Neural progenitor cell (in vitro differentiated cells): ENCODE data around the gene ATP11A. TPM values are rescaled to one million over a fixed set of nuclear protein-coding genes. Genes with fewer than 3 reads are reported as not detected.
A peak's percentile ranks its signal among the peaks of the same experiment; 100 is the strongest.

Experiments
- DNase-seq: peaks from one replicate; pipeline ENCODE4 v3.0.0-alpha.2; 2016; ENCODE audit warnings: low spot score
- H2AFZ ChIP-seq: fragments of 200-600 bp; sonication (generic); replicated peaks from 2 replicates; pipeline ENCODE4 v1.6.1; 2016; ENCODE audit warnings: antibody characterized with exemption
- H3F3A ChIP-seq: fragments of 200-600 bp; sonication (generic); 2 replicates; pipeline ENCODE4 v1.6.1; 2016; ENCODE audit warnings: antibody characterized with exemption, low read depth
- H3K27ac ChIP-seq: fragments of 200-600 bp; sonication (generic); 2 replicates; pipeline ENCODE4 v1.5.1; 2016; ENCODE audit warnings: mild to moderate bottlenecking
- H3K27me3 ChIP-seq: fragments of 200-600 bp; sonication (generic); 2 replicates; pipeline ENCODE4 v1.6.1; 2016; ENCODE audit warnings: mild to moderate bottlenecking, moderate library complexity
- H3K36me3 ChIP-seq: fragments of 200-600 bp; sonication (generic); 2 replicates; pipeline ENCODE4 v1.5.1; 2016
- H3K4me1 ChIP-seq: fragments of 200-600 bp; sonication (generic); 2 replicates; pipeline ENCODE4 v1.6.1; 2016; ENCODE audit warnings: mixed run types
- H3K4me2 ChIP-seq: fragments of 200-600 bp; sonication (generic); 2 replicates; pipeline ENCODE4 v1.6.1; 2016
- H3K4me3 ChIP-seq: fragments of 200-600 bp; sonication (generic); 2 replicates; pipeline ENCODE4 v1.5.1; 2016
- H3K79me2 ChIP-seq: fragments of 200-600 bp; sonication (generic); 2 replicates; pipeline ENCODE4 v1.6.1; 2016; ENCODE audit warnings: low read depth
- H3K9ac ChIP-seq: fragments of 200-600 bp; sonication (generic); 2 replicates; pipeline ENCODE4 v1.6.1; 2016
- H3K9me3 ChIP-seq: fragments of 200-600 bp; sonication (generic); 2 replicates; pipeline ENCODE4 v1.5.1; 2016; ENCODE audit warnings: low read depth
- H4K20me1 ChIP-seq: fragments of 200-600 bp; sonication (generic); 2 replicates; pipeline ENCODE4 v1.6.1; 2016; ENCODE audit warnings: low read depth
- H3K27ac Mint-ChIP-seq: 3 replicates; pipeline ENCODE4 v1.8.0; 2021; ENCODE audit warnings: mixed read lengths
- H3K27me3 Mint-ChIP-seq: 2 replicates; pipeline ENCODE4 v1.8.0; 2022; ENCODE audit warnings: low read depth, mild to moderate bottlenecking, inconsistent platforms, moderate library complexity, mixed read lengths; ENCODE audit not compliant: insufficient read depth
- H3K36me3 Mint-ChIP-seq: 3 replicates; pipeline ENCODE4 v1.8.0; 2021; ENCODE audit warnings: mixed read lengths
- H3K4me1 Mint-ChIP-seq: 3 replicates; pipeline ENCODE4 v1.8.0; 2021; ENCODE audit warnings: mixed read lengths
- H3K4me3 Mint-ChIP-seq: 3 replicates; pipeline ENCODE4 v1.8.0; 2021; ENCODE audit warnings: mild to moderate bottlenecking, moderate library complexity, mixed read lengths
- H3K9me3 Mint-ChIP-seq: 3 replicates; pipeline ENCODE4 v1.8.0; 2020; ENCODE audit warnings: mixed read lengths
- CTCF ChIP-seq: fragments of 200-600 bp; sonication (generic); IDR thresholded peaks from 2 replicates; pipeline ENCODE4 v1.5.1; 2017; ENCODE audit warnings: antibody characterized with exemption, mild to moderate bottlenecking
- EZH2 ChIP-seq: fragments of 200-600 bp; sonication (generic); IDR thresholded peaks from 2 replicates; pipeline ENCODE4 v1.6.1; 2017; ENCODE audit warnings: antibody characterized with exemption, mild to moderate bottlenecking, moderate library complexity
- EZH2phosphoT487 ChIP-seq: fragments of 200-600 bp; sonication (generic); IDR thresholded peaks from 2 replicates; pipeline ENCODE4 v1.6.1; 2017; ENCODE audit warnings: antibody characterized with exemption
- total RNA-seq: library from RNA; depleted of rRNA; stranded (reverse); fragments of >200 nt; gene quantifications from 2 replicates; pipeline ENCODE4 v1.2.3, GENCODE V29; 2015; ENCODE audit warnings: low replicate concordance

The ATP11A gene
- total RNA-seq, 1 donor from 2014 or later, result 12.6 TPM

- H3K4me1 Mint-ChIP-seq, result peaks cover 2% of the 10 kb centered on the region
- Histone ChIP-seq H2AFZ (no peak overlapping the region), H3F3A (no peaks in the 10 kb centered on the region), H3K9me3 (no peaks in the 10 kb centered on the region), H3K9ac (no peak overlapping the region), H4K20me1 (no peaks in the 10 kb centered on the region), H3K4me2 (no peak overlapping the region), H3K4me3 (no peak overlapping the region), H3K27me3 (no peaks in the 10 kb centered on the region), H3K4me1 (no peaks in the 10 kb centered on the region), H3K36me3 (no peaks in the 10 kb centered on the region), H3K27ac (no peak overlapping the region), H3K79me2 (no peaks in the 10 kb centered on the region)
- peaks cover 44% of the 10 kb centered on the region for H3K36me3 Mint-ChIP-seq
- H3K27ac Mint-ChIP-seq, result no peak overlapping the region
- peaks cover 4% of the 10 kb centered on the region for H3K9me3 Mint-ChIP-seq
- H3K4me3 Mint-ChIP-seq, result peak overlapping the region; percentile 24
- no peak for DNase-seq
- no peak for TF ChIP-seq EZH2phosphoT487
- no peak for TF ChIP-seq EZH2
- TF ChIP-seq CTCF, result no peak
- peaks cover 12% of the 10 kb centered on the region for H3K27me3 Mint-ChIP-seq
Observed at GRCh38 chr13:112831801-112832200, 142.0 kb downstream of the ATP11A start.

GRCh38 chr13:112832811-112833210 is 143.0 kb downstream of the ATP11A start:
- Mint-ChIP-seq H3K27ac (peak overlapping the region; percentile 82), H3K36me3 (peaks cover 43% of the 10 kb centered on the region), H3K27me3 (peaks cover 12% of the 10 kb centered on the region)

GRCh38 chr13:112833551-112834257 is 143.9 kb downstream of the ATP11A start:
- no peak overlapping the region for H3K27ac Mint-ChIP-seq
- peaks cover 10% of the 10 kb centered on the region for H3K27me3 Mint-ChIP-seq
- H3K36me3 Mint-ChIP-seq, result peaks cover 37% of the 10 kb centered on the region

More at GRCh38 chr13:112832811-112833210, 143.0 kb downstream of the ATP11A start:
- Histone ChIP-seq H3F3A (no peaks in the 10 kb centered on the region), H3K27ac (no peak overlapping the region), H3K79me2 (no peaks in the 10 kb centered on the region), H3K9ac (no peak overlapping the region), H3K4me2 (no peak overlapping the region), H3K36me3 (no peaks in the 10 kb centered on the region), H2AFZ (no peak overlapping the region), H4K20me1 (no peaks in the 10 kb centered on the region), H3K4me3 (no peak overlapping the region), H3K4me1 (no peaks in the 10 kb centered on the region), H3K27me3 (no peaks in the 10 kb centered on the region), H3K9me3 (no peaks in the 10 kb centered on the region)
- H3K9me3 Mint-ChIP-seq, result peaks cover 4% of the 10 kb centered on the region
- TF ChIP-seq EZH2, result no peak
- no peak for TF ChIP-seq EZH2phosphoT487
- DNase-seq, result no peak
- H3K4me1 Mint-ChIP-seq, result peaks cover 2% of the 10 kb centered on the region
- no peak overlapping the region for H3K4me3 Mint-ChIP-seq

More at GRCh38 chr13:112833551-112834257, 143.9 kb downstream of the ATP11A start:
- Histone ChIP-seq H4K20me1 (no peaks in the 10 kb centered on the region), H3K9me3 (no peaks in the 10 kb centered on the region), H3K4me3 (no peak overlapping the region), H3K4me2 (no peak overlapping the region), H2AFZ (no peak overlapping the region), H3K4me1 (no peaks in the 10 kb centered on the region), H3K27me3 (no peaks in the 10 kb centered on the region), H3K9ac (no peak overlapping the region), H3K27ac (no peak overlapping the region), H3K79me2 (no peaks in the 10 kb centered on the region), H3K36me3 (no peaks in the 10 kb centered on the region), H3F3A (no peaks in the 10 kb centered on the region)
- TF ChIP-seq EZH2, result no peak
- no peak for TF ChIP-seq EZH2phosphoT487
- no peak for TF ChIP-seq CTCF
- H3K4me3 Mint-ChIP-seq, result no peak overlapping the region
- peaks cover 2% of the 10 kb centered on the region for H3K4me1 Mint-ChIP-seq
- DNase-seq, result no peak
- H3K9me3 Mint-ChIP-seq, result peaks cover 4% of the 10 kb centered on the region
